ENCODE data around the gene PABPC1L.

The PABPC1L gene

GRCh38 chr20:44961011-44961869 lies 51.4 kb downstream of the PABPC1L start:
- no peak for DNase-seq (ENCODE audit: low read depth)
- no peak for TF ChIP-seq CTCF (conservative IDR thresholded peaks at IDR 0.05; ENCODE audit: low read depth, low read length)
- H3K4me3 ChIP-seq (ENCODE audit: low read length): no peak overlapping the region

GRCh38 chr20:44961870-44962267 lies 52.0 kb downstream of the PABPC1L start:
- no peak overlapping the region for H3K4me3 ChIP-seq (ENCODE audit: low read length)
- TF ChIP-seq CTCF (conservative IDR thresholded peaks at IDR 0.05; ENCODE audit: low read depth, low read length): no peak
- no peak for DNase-seq (ENCODE audit: low read depth)

- H3K4me3 ChIP-seq (ENCODE audit: low read length): no peak overlapping the region
- TF ChIP-seq CTCF (conservative IDR thresholded peaks at IDR 0.05; ENCODE audit: low read depth, low read length): no peak
- no peak for DNase-seq (ENCODE audit: low read depth)
Measured at GRCh38 chr20:44962483-44962882, 52.6 kb downstream of the PABPC1L start.

GRCh38 chr20:44963325-44964215 lies 53.7 kb downstream of the PABPC1L start:
- DNase-seq (ENCODE audit: low read depth): no peak
- H3K4me3 ChIP-seq (ENCODE audit: low read length): no peak overlapping the region
- TF ChIP-seq CTCF (conservative IDR thresholded peaks at IDR 0.05; ENCODE audit: low read depth, low read length): no peak

GRCh38 chr20:44965651-44966029 lies 55.8 kb downstream of the PABPC1L start:
- no peak for TF ChIP-seq CTCF (conservative IDR thresholded peaks at IDR 0.05; ENCODE audit: low read depth, low read length)
- peak overlapping the region; percentile 97 for H3K4me3 ChIP-seq (ENCODE audit: low read length)
- DNase-seq (ENCODE audit: low read depth): no peak

- peak; percentile 76 for DNase-seq (ENCODE audit: low read depth)
- H3K4me3 ChIP-seq (ENCODE audit: low read length): peak within 1 kb of the TSS; percentile 97
- TF ChIP-seq CTCF (conservative IDR thresholded peaks at IDR 0.05; ENCODE audit: low read depth, low read length): peak; percentile 44
Measured at GRCh38 chr20:44966030-44966961, 56.4 kb downstream of the PABPC1L start, which contains the start of gene STK4. Gene STK4, plus strand, starts transcription at chr20:44966512. Its CDS starts 57 bp downstream, at chr20:44966569.

All from retinal pigment epithelial cell (primary cell).